A549 (cell line): ENCODE results near the gene POLD2. TPM values are rescaled to one million over a fixed set of nuclear protein-coding genes. Genes with fewer than 3 reads are reported as not detected.

Experiments
- ATAC-seq, 2 experiments: fragments of 200-7000 bp in 1 of 2; fragments of >200 bp in 1 of 2; cut with Nextera tagmentation in 1 of 2; cut with Tn5 transposase in 1 of 2; 3 replicates each; pipeline versions ENCODE4 v1.8.0 to v1.9.1; 2018 to 2020; ENCODE audit warnings: mild to moderate bottlenecking in 1 of 2, moderate library complexity in 1 of 2
- CTCF ChIA-PET: fragments of 300-600 bp; sonication (Branson Sonifier 250); formaldehyde crosslinking; extraction: SDS; loops from one replicate; lab custom pipeline; 2021; ENCODE audit warnings: antibody characterized with exemption, inconsistent platforms; lab: Yijun Ruan, JAX
- POLR2A ChIA-PET: fragments of 350-600 bp; formaldehyde crosslinking; extraction: SDS; loops from one replicate; lab custom pipeline; 2021; ENCODE audit warnings: antibody characterized with exemption, inconsistent platforms; lab: Yijun Ruan, JAX
- DNase-seq, 2 experiments: peaks; one replicate each; pipeline versions ENCODE4 v3.0.0 to v3.0.0-alpha.2; 2011 to 2016; ENCODE audit warnings: low read depth in 1 of 2, low spot score in 1 of 2
- FAIRE-seq: peaks from 2 replicates; lab custom pipeline; 2011; peaks lifted over from hg19 to GRCh38; lab: Jason Lieb, UNC
- H3K27ac ChIP-seq, 2 experiments: fragments of >200 bp; sonication (Bioruptor Twin); formaldehyde crosslinking; 3 replicates each; pipeline ENCODE4 v1.5.1; 2016 to 2017
- H3K4me1 ChIP-seq: fragments of >200 bp; sonication (Bioruptor Twin); formaldehyde crosslinking; 3 replicates; pipeline ENCODE4 v1.6.1; 2016
- H3K4me2 ChIP-seq: fragments of >200 bp; sonication (Bioruptor Twin); formaldehyde crosslinking; 3 replicates; pipeline ENCODE4 v1.6.1; 2016
- H3K4me3 ChIP-seq: fragments of >200 bp; sonication (Bioruptor Twin); formaldehyde crosslinking; 3 replicates; pipeline ENCODE4 v1.5.1; 2016
- H3K9me3 ChIP-seq: fragments of >200 bp; sonication (Bioruptor Twin); formaldehyde crosslinking; 3 replicates; pipeline ENCODE4 v1.6.1; 2016
- EHF ChIP-seq: fragments of 250-450 bp; sonication (Bioruptor Pico); IDR thresholded peaks from 2 replicates; pipeline ENCODE4 v1.5.0; 2020; ENCODE audit warnings: mild to moderate bottlenecking
- FOSB ChIP-seq: fragments of 250-450 bp; sonication (Bioruptor Pico); IDR thresholded peaks from 2 replicates; pipeline ENCODE4 v1.5.0; 2020; ENCODE audit warnings: mild to moderate bottlenecking, moderate library complexity
- HEYL ChIP-seq: fragments of 250-450 bp; sonication (Bioruptor Pico); IDR thresholded peaks from 2 replicates; pipeline ENCODE4 v1.8.0; 2021; ENCODE audit warnings: mild to moderate bottlenecking, moderate library complexity
- MAZ ChIP-seq: fragments of 150-350 bp; IDR thresholded peaks from 2 replicates; pipeline ENCODE4 v1.6.1; 2014; ENCODE audit warnings: antibody characterized with exemption, low read depth, low read length, borderline replicate concordance
- MYC ChIP-seq: IDR thresholded peaks from 2 replicates; pipeline ENCODE4 v1.6.1; 2012; ENCODE audit warnings: mild to moderate bottlenecking, inconsistent platforms, low read length, improper control_type of control experiment, borderline replicate concordance
- NFE2L2 ChIP-seq: fragments of 150-350 bp; conservative IDR thresholded peaks from 2 replicates; pipeline ENCODE4 v1.6.1; 2014; ENCODE audit warnings: low read length
- RARB ChIP-seq: fragments of 250-450 bp; sonication (Bioruptor Pico); IDR thresholded peaks from 2 replicates; pipeline ENCODE4 v1.8.0; 2021; ENCODE audit warnings: mild to moderate bottlenecking, moderate library complexity
- RCOR1 ChIP-seq: fragments of 150-350 bp; IDR thresholded peaks from 2 replicates; pipeline ENCODE4 v1.6.1; 2014; ENCODE audit warnings: antibody characterized with exemption, low read length, low read depth
- ZC3H11A ChIP-seq: fragments of 450-650 bp; IDR thresholded peaks from 2 replicates; pipeline ENCODE4 v1.6.1; 2014; ENCODE audit warnings: antibody characterized with exemption, mild to moderate bottlenecking
- WGBS: methylation state at CpG from one replicate; pipeline ENCODE4 v1.1.6; 2017; ENCODE audit errors: missing lambda C conversion rate; 5-methylcytosine and 5-hydroxymethylcytosine counted together
- polyA plus RNA-seq, 4 experiments: library from polyadenylated mRNA; depleted of rRNA in 3 of 4; stranded (reverse); fragments of >200 nt; fragmentation: RNase III in 1 of 4; extraction: RNeasy Plus Mini Kit Qiagen cat#74134 plus additional on column Dnase treatment in 1 of 4; gene quantifications; 2 replicates in 3 of 4; 3 replicates in 1 of 4; pipeline ENCODE4 v1.2.3, GENCODE V29; 2011 to 2017
- TF ChIP-seq, protein P1 (sequence below): fragments of 450-650 bp; IDR thresholded peaks from 2 replicates; pipeline ENCODE4 v1.6.1; 2014; ENCODE audit warnings: antibody characterized with exemption
- TF ChIP-seq, protein P2 (sequence below): IDR thresholded peaks from 2 replicates; pipeline ENCODE4 v1.6.1; 2012
- TF ChIP-seq, protein P3 (sequence below): fragments of >200 bp; sonication (Bioruptor Twin); formaldehyde crosslinking; IDR thresholded peaks from 3 replicates; pipeline ENCODE4 v1.5.1; 2016
- TF ChIP-seq, protein P4 (sequence below): fragments of >200 bp; sonication (Bioruptor Twin); formaldehyde crosslinking; IDR thresholded peaks from 3 replicates; pipeline ENCODE4 v1.6.1; 2016
- TF ChIP-seq, protein P5 (sequence below): fragments of >200 bp; sonication (Bioruptor Twin); formaldehyde crosslinking; IDR thresholded peaks from 2 replicates; pipeline ENCODE4 v1.6.1; 2016

Gene POLD2
- polyA plus RNA-seq, 2 of the 4 experiments (the other 2 are of a cell fraction), result 126 to 138 TPM

DNA sequence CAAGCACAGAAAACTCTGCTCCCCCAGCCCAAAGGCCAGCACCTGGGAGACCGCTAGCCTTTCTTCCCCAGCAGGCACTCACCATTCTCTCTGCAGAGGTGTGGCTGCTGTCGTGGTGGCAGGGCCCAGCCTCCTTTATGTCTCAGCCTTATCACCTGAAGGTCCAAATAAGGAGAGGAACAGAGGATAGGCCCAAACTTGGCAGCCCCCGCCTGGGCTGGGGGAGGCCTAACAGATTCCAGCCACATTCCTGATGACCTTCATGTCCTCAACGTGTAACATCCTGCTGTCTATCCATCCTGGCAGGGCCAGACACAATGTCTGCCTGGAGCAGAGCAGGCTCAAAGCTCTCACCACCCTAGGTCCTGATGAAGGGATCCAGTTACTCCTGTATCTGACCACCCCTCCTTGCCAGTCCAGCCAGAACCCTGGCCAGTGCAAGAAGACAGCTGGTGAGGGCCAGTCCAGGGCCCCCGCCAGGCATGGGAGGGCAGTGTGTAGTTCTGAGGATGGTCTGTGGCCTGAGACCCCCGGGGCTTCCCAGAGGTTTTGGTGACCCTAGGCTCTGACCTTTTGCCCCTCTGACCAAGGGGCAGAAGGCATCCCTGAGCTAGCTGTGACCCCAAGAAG is 18.0 kb upstream of the POLD2 start, which contains the start of gene MYL7:
Gene MYL7 (minus strand): TSS at position 112 of the 630 bp plus-strand sequence. CDS start 27 bp downstream, at position 85.
- CTCF ChIA-PET, result interaction anchor here (0.7 to 1.8 kb wide), 7 partner anchors 10 to 54 kb away, joined by 3 to 5 read pairs (median 3); partner anchors contain the start of gene POLD2
- ATAC-seq, result no peak
- Histone ChIP-seq H3K4me1 (no peaks in the 10 kb centered on the region), H3K4me2 (no peak within 1 kb of the TSS), H3K4me3 (no peak within 1 kb of the TSS), H3K9me3 (no peaks in the 10 kb centered on the region), H3K27ac (no peak within 1 kb of the TSS)
- POLR2A ChIA-PET, result no interaction called here
- no peak for FAIRE-seq
- 64% methylated on average over 6 of the region's 6 CpGs for WGBS
- no peak for DNase-seq
- TF ChIP-seq MYC (no peak), MAZ (no peak), RCOR1 (no peak), FOSB (CRISPR knock-in tag) (no peak)
- TF ChIP-seq, protein P1, sequence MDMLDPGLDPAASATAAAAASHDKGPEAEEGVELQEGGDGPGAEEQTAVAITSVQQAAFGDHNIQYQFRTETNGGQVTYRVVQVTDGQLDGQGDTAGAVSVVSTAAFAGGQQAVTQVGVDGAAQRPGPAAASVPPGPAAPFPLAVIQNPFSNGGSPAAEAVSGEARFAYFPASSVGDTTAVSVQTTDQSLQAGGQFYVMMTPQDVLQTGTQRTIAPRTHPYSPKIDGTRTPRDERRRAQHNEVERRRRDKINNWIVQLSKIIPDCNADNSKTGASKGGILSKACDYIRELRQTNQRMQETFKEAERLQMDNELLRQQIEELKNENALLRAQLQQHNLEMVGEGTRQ, result no peak
- TF ChIP-seq, protein P2, sequence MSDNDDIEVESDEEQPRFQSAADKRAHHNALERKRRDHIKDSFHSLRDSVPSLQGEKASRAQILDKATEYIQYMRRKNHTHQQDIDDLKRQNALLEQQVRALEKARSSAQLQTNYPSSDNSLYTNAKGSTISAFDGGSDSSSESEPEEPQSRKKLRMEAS, result no peak
- TF ChIP-seq, protein P3, sequence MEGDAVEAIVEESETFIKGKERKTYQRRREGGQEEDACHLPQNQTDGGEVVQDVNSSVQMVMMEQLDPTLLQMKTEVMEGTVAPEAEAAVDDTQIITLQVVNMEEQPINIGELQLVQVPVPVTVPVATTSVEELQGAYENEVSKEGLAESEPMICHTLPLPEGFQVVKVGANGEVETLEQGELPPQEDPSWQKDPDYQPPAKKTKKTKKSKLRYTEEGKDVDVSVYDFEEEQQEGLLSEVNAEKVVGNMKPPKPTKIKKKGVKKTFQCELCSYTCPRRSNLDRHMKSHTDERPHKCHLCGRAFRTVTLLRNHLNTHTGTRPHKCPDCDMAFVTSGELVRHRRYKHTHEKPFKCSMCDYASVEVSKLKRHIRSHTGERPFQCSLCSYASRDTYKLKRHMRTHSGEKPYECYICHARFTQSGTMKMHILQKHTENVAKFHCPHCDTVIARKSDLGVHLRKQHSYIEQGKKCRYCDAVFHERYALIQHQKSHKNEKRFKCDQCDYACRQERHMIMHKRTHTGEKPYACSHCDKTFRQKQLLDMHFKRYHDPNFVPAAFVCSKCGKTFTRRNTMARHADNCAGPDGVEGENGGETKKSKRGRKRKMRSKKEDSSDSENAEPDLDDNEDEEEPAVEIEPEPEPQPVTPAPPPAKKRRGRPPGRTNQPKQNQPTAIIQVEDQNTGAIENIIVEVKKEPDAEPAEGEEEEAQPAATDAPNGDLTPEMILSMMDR, result no peak
- TF ChIP-seq, protein P4, sequence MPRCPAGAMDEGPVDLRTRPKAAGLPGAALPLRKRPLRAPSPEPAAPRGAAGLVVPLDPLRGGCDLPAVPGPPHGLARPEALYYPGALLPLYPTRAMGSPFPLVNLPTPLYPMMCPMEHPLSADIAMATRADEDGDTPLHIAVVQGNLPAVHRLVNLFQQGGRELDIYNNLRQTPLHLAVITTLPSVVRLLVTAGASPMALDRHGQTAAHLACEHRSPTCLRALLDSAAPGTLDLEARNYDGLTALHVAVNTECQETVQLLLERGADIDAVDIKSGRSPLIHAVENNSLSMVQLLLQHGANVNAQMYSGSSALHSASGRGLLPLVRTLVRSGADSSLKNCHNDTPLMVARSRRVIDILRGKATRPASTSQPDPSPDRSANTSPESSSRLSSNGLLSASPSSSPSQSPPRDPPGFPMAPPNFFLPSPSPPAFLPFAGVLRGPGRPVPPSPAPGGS, result no peak

DNA sequence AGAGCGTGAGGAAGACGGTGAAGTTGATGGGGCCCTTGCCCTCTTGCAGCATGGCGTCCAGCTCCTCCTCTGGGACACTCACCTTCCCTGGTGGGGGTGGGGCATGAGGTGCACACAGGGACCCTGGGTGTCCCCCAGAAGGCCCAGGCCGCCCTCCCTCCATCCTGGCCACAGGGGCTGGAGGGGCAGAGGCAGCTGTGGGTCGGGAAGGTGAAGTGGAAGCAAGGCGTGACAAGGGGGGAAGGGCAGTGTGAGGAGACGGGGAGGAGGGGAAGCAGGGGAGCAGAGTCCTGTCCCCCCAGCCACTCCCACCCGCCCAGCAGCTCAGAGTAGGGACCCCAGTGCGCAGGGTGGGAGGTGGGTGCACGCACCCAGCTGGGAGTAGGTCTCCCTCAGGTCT is 17.0 kb upstream of the POLD2 start:
- 58% methylated on average over 8 of the region's 10 CpGs for WGBS
- ChIA-PET CTCF (interaction anchor here (0.5 to 1.8 kb wide), 2 partner anchors 9 to 34 kb away, joined by 3 to 5 read pairs; no protein-coding TSS in a partner anchor), POLR2A (no interaction called here)

More for the DNA sequence above, 17.0 kb upstream of the POLD2 start:
- Histone ChIP-seq H3K4me3 (no peak overlapping the region), H3K9me3 (no peaks in the 10 kb centered on the region), H3K4me1 (no peaks in the 10 kb centered on the region), H3K4me2 (no peak overlapping the region), H3K27ac (no peak overlapping the region)
- DNase-seq, result no peak
- ATAC-seq, result no peak
- FAIRE-seq, result no peak
- no peak for TF ChIP-seq HEYL (CRISPR knock-in tag)
- TF ChIP-seq NFE2L2, result no peak
- no peak for TF ChIP-seq RARB (CRISPR knock-in tag)
- no peak for TF ChIP-seq ZC3H11A
- TF ChIP-seq, protein P1, result no peak
- TF ChIP-seq, protein P5, sequence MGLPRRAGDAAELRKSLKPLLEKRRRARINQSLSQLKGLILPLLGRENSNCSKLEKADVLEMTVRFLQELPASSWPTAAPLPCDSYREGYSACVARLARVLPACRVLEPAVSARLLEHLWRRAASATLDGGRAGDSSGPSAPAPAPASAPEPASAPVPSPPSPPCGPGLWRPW, result no peak
- TF ChIP-seq, protein P4, result no peak
- no peak for TF ChIP-seq EHF (CRISPR knock-in tag)
- TF ChIP-seq, all 56 proteins: peak for 0
